Liver (tissue), 9 donors: ENCODE measurements around the gene LRRC19. TPM values are rescaled to one million over a fixed set of nuclear protein-coding genes. Genes with fewer than 3 reads are reported as not detected.

ENCODE experiments used
- DNase-seq: peaks from one replicate; pipeline ENCODE4 v3.0.0-alpha.2; 2017; ENCODE audit warnings: low spot score
- H3K27ac ChIP-seq, 2 donors: one replicate each; pipeline ENCODE4 v1.7.0; 2013; ENCODE audit warnings: inconsistent platforms in 2 of 2, low read length in 2 of 2, control low read depth in 1 of 2, low read depth in 1 of 2, mild to moderate bottlenecking in 1 of 2
- H3K27me3 ChIP-seq, 4 donors: one replicate each; pipeline versions ENCODE4 v1.6.1 to v1.7.0; 2013; ENCODE audit warnings: low read length in 3 of 4, inconsistent platforms in 1 of 4, mild to moderate bottlenecking in 1 of 4, moderate library complexity in 1 of 4; ENCODE audit not compliant: control insufficient read depth in 4 of 4, insufficient read depth in 4 of 4
- H3K36me3 ChIP-seq, 4 donors: one replicate each; pipeline versions ENCODE4 v1.6.1 to v1.7.0; 2013; ENCODE audit warnings: low read length in 3 of 4, mild to moderate bottlenecking in 3 of 4, low read depth in 1 of 4, moderate library complexity in 1 of 4; ENCODE audit not compliant: control insufficient read depth in 4 of 4, insufficient read depth in 3 of 4
- H3K4me1 ChIP-seq, 4 donors: one replicate each; pipeline versions ENCODE4 v1.6.1 to v1.7.0; 2013; ENCODE audit warnings: low read length in 3 of 4, mild to moderate bottlenecking in 3 of 4, moderate library complexity in 1 of 4; ENCODE audit not compliant: control insufficient read depth in 4 of 4, insufficient read depth in 4 of 4
- H3K4me3 ChIP-seq, 3 donors: one replicate each; pipeline versions ENCODE4 v1.6.1 to v1.7.0; 2013; ENCODE audit warnings: low read length in 3 of 3, control low read depth in 1 of 3, low read depth in 1 of 3, mild to moderate bottlenecking in 1 of 3
- H3K9ac ChIP-seq, 2 donors: one replicate each; pipeline ENCODE4 v1.7.0; 2013; ENCODE audit warnings: low read length in 2 of 2, mild to moderate bottlenecking in 2 of 2, moderate library complexity in 2 of 2, control low read depth in 1 of 2, low read depth in 1 of 2
- H3K9me3 ChIP-seq, 4 donors: one replicate each; pipeline versions ENCODE4 v1.6.1 to v1.7.0; 2013; ENCODE audit warnings: low read length in 3 of 4; ENCODE audit not compliant: control insufficient read depth in 4 of 4
- FOXA2 ChIP-seq: IDR thresholded peaks from 2 replicates; pipeline ENCODE4 v1.6.1; 2016; ENCODE audit warnings: antibody characterized with exemption
- GABPA ChIP-seq, 2 donors: IDR thresholded peaks in 1 of 2; conservative IDR thresholded peaks in 1 of 2; 2 replicates each; pipeline ENCODE4 v1.6.1; 2016; ENCODE audit warnings: antibody characterized with exemption in 2 of 2, mild to moderate bottlenecking in 1 of 2, moderate library complexity in 1 of 2
- HNF4A ChIP-seq, 2 donors: conservative IDR thresholded peaks; 2 replicates each; pipeline ENCODE4 v1.6.1; 2016; ENCODE audit warnings: antibody characterized with exemption in 2 of 2, mild to moderate bottlenecking in 2 of 2
- JUND ChIP-seq, 2 donors: IDR thresholded peaks; 2 replicates each; pipeline ENCODE4 v1.6.1; 2016; ENCODE audit warnings: antibody characterized with exemption in 2 of 2
- NR2F2 ChIP-seq: IDR thresholded peaks from 2 replicates; pipeline ENCODE4 v1.6.1; 2016; ENCODE audit warnings: antibody characterized with exemption
- RAD21 ChIP-seq, 2 donors: IDR thresholded peaks; 2 replicates each; pipeline ENCODE4 v1.6.1; 2016; ENCODE audit warnings: antibody characterized with exemption in 2 of 2, mild to moderate bottlenecking in 2 of 2
- SP1 ChIP-seq: IDR thresholded peaks from 2 replicates; pipeline ENCODE4 v1.6.1; 2018; ENCODE audit warnings: antibody characterized with exemption, mild to moderate bottlenecking
- YY1 ChIP-seq: IDR thresholded peaks from 2 replicates; pipeline ENCODE4 v1.6.1; 2016; ENCODE audit warnings: antibody characterized with exemption, mild to moderate bottlenecking
- WGBS: extraction: QIAGEN DNeasy Blood & Tissue Kit; methylation state at CpG from one replicate; pipeline ENCODE4 v1.1.7; 2013; 5-methylcytosine and 5-hydroxymethylcytosine counted together
- polyA plus RNA-seq, 2 donors: library from polyadenylated mRNA; stranded (reverse) in 1 of 2; unstranded in 1 of 2; fragments of 200-250 nt in 1 of 2; fragments of >200 nt in 1 of 2; fragmentation: Nextera tagmentation in 1 of 2; extraction: Ambion mirVana in 1 of 2; gene quantifications; one replicate each; pipeline versions ENCODE4 v1.2.1 to v1.2.3, GENCODE V29; 2013 to 2015
- total RNA-seq, 2 donors: library from RNA; depleted of rRNA; stranded (reverse); fragments of >200 nt; gene quantifications; one replicate each; pipeline ENCODE4 v1.2.3, GENCODE V29; 2014
- TF ChIP-seq, protein P1 (sequence below): IDR thresholded peaks from 2 replicates; pipeline ENCODE4 v1.6.1; 2016; ENCODE audit warnings: antibody characterized with exemption
- TF ChIP-seq, protein P2 (sequence below): IDR thresholded peaks from 2 replicates; pipeline ENCODE4 v1.6.1; 2016; ENCODE audit warnings: antibody characterized with exemption
- TF ChIP-seq, protein P3 (sequence below): fragments of 150-350 bp; IDR thresholded peaks from 2 replicates; pipeline ENCODE4 v1.5.1; 2017; ENCODE audit warnings: improper control_type of control experiment, low read depth, low read length; ENCODE audit not compliant: missing input control
- TF ChIP-seq, protein P4 (sequence below): IDR thresholded peaks from 2 replicates; pipeline ENCODE4 v1.6.1; 2016; ENCODE audit warnings: antibody characterized with exemption
- donor health status: healthy.
- donor health status: healthy.
- donor health status: healthy.
- donor health status: healthy.
- donor health status: healthy.

LRRC19 gene
- total and polyA plus RNA-seq, 4 donors, result 0.27 to 2.1 (median 1.9) TPM

DNA sequence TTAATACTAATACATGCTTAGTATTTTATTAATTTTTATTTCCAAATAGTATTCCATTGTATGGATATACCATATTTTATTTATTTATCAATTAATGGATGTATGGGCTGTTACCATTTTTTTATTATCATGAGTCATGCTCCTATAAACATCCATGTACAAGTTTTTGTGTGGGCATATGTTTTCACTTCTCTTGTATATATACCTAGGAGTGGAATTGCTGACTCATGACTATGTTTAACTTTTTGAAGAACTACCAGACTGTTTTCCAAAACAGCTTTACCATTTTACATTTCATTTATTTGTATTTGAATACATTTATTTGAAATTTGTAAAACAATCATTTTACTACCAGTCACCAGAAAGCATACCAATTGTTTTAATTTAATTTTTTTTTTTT, 14.1 kb upstream of the LRRC19 start (continued):
- TF ChIP-seq, protein P1, sequence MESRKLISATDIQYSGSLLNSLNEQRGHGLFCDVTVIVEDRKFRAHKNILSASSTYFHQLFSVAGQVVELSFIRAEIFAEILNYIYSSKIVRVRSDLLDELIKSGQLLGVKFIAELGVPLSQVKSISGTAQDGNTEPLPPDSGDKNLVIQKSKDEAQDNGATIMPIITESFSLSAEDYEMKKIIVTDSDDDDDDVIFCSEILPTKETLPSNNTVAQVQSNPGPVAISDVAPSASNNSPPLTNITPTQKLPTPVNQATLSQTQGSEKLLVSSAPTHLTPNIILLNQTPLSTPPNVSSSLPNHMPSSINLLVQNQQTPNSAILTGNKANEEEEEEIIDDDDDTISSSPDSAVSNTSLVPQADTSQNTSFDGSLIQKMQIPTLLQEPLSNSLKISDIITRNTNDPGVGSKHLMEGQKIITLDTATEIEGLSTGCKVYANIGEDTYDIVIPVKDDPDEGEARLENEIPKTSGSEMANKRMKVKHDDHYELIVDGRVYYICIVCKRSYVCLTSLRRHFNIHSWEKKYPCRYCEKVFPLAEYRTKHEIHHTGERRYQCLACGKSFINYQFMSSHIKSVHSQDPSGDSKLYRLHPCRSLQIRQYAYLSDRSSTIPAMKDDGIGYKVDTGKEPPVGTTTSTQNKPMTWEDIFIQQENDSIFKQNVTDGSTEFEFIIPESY, result no peak

- no peaks in the 10 kb centered on the region for H3K36me3 ChIP-seq
- H3K27me3 ChIP-seq, result no peaks in the 10 kb centered on the region
- no peak for DNase-seq
- no peak overlapping the region for H3K4me3 ChIP-seq
- no peak overlapping the region for H3K27ac ChIP-seq
- H3K4me1 ChIP-seq, result peaks cover 0 to 1% (median 0%) of the 10 kb centered on the region in 4 donors
- TF ChIP-seq JUND (IDR thresholded peaks at IDR 0.05) (no peak), HNF4A (conservative IDR thresholded peaks at IDR 0.05) (peak; percentile 4 to 24), FOXA2 (no peak)
- WGBS, result 81% methylated on average over 3 of the region's 3 CpGs
- no peak overlapping the region for H3K9ac ChIP-seq
- no peaks in the 10 kb centered on the region for H3K9me3 ChIP-seq
Measured at GRCh38 chr9:27003426-27004077, 1.9 kb downstream of the LRRC19 start.

DNA sequence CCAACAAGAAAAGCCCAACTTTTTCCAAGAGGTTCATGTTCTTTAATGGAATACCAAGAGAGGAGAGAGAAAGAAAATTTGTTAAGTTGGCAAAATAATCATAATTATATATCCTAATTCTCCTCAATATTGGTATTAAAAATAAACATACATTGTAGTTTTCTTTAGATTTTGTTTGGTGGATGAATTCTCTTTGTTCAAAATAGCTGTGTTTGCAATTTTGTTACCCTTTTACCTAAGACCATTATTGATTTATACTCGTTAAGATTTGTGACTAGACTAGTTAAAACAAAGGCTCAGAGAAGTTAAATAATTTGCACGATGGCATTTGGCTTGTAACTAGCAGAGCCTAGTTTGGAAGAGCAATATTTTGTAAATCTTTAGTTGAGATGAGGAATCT, 9.7 kb downstream of the LRRC19 start:
- H3K9me3 ChIP-seq, result no peaks in the 10 kb centered on the region
- TF ChIP-seq SP1, result no peak
- no peak for TF ChIP-seq RAD21 (IDR thresholded peaks at IDR 0.05)
- TF ChIP-seq, protein P2, sequence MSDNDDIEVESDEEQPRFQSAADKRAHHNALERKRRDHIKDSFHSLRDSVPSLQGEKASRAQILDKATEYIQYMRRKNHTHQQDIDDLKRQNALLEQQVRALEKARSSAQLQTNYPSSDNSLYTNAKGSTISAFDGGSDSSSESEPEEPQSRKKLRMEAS, result no peak
- TF ChIP-seq, protein P1, result no peak
- TF ChIP-seq YY1, result no peak
- TF ChIP-seq, protein P3, sequence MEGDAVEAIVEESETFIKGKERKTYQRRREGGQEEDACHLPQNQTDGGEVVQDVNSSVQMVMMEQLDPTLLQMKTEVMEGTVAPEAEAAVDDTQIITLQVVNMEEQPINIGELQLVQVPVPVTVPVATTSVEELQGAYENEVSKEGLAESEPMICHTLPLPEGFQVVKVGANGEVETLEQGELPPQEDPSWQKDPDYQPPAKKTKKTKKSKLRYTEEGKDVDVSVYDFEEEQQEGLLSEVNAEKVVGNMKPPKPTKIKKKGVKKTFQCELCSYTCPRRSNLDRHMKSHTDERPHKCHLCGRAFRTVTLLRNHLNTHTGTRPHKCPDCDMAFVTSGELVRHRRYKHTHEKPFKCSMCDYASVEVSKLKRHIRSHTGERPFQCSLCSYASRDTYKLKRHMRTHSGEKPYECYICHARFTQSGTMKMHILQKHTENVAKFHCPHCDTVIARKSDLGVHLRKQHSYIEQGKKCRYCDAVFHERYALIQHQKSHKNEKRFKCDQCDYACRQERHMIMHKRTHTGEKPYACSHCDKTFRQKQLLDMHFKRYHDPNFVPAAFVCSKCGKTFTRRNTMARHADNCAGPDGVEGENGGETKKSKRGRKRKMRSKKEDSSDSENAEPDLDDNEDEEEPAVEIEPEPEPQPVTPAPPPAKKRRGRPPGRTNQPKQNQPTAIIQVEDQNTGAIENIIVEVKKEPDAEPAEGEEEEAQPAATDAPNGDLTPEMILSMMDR, result no peak
- no peak for TF ChIP-seq NR2F2
- TF ChIP-seq HNF4A (conservative IDR thresholded peaks at IDR 0.05), result no peak
- TF ChIP-seq GABPA (IDR thresholded peaks at IDR 0.05 in 1 of 2, conservative IDR thresholded peaks at IDR 0.05 in 1 of 2), result no peak
- TF ChIP-seq, protein P4, sequence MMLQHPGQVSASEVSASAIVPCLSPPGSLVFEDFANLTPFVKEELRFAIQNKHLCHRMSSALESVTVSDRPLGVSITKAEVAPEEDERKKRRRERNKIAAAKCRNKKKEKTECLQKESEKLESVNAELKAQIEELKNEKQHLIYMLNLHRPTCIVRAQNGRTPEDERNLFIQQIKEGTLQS, result no peak
- no peak overlapping the region for H3K27ac ChIP-seq
- no peak overlapping the region for H3K9ac ChIP-seq
- peaks cover 0 to 3% (median under 1%) of the 10 kb centered on the region in 4 donors for H3K36me3 ChIP-seq
- no peak overlapping the region for H3K4me3 ChIP-seq
- 47% methylated on average over 2 of the region's 2 CpGs for WGBS
- DNase-seq, result no peak
- no peaks in the 10 kb centered on the region for H3K27me3 ChIP-seq
- no peaks in the 10 kb centered on the region for H3K4me1 ChIP-seq
